GM21515 (cell line): ENCODE data around the gene CAMKV.
"Not testable (repeated sequence)": the region's sequence is repeated elsewhere in the genome, so short reads cannot be mapped to it uniquely, and the experiment has no call there.

ENCODE experiments used
- ATAC-seq: cut with Tn5 transposase; IDR thresholded peaks from one replicate; pipeline ENCODE4 v1.9.1; 2021; ENCODE audit not compliant: unreplicated experiment

The CAMKV gene

DNA sequence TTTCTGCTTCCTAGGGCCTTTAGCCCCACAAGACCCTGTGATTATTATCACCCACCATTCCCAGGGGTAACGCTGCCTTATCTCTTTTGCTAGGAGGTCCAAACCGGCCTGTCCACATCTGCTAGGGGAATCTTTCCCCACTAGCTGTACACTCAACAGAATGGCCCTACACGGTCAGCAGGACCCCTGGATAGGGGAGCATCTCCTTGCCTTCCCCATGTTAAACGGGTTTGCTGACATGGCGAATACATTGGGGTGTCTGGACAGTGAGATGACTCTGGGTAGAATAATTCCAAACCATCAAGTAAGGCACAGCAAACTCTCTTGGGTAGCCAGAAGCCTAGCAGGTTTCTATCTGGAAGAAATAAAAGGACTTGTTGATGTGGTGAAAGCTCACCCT, 14.0 kb downstream of the CAMKV start:
- ATAC-seq, result no peak

DNA sequence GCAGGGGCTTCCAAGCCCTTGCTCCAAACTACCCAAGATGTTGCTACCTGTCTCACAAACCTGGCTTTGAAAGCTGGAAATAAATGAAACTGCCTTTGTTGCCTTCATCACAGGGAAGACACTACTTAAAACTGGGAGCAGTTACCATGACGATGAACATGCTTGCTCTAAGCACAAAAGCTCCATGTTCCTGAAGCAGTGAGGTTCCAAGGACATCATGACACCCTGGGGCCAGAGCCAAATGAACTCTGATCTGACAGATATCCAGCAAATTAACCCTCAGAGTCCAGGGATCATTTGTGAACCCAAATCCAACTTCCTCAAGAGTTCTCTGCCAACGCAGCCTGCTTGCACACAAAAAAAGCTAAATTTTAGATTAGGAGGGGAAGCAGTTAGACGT, 24.0 kb downstream of the CAMKV start:
- no peak for ATAC-seq

- ATAC-seq, result no peak
Observed at GRCh38 chr3:49844464-49845183, 25.1 kb downstream of the CAMKV start.

DNA sequence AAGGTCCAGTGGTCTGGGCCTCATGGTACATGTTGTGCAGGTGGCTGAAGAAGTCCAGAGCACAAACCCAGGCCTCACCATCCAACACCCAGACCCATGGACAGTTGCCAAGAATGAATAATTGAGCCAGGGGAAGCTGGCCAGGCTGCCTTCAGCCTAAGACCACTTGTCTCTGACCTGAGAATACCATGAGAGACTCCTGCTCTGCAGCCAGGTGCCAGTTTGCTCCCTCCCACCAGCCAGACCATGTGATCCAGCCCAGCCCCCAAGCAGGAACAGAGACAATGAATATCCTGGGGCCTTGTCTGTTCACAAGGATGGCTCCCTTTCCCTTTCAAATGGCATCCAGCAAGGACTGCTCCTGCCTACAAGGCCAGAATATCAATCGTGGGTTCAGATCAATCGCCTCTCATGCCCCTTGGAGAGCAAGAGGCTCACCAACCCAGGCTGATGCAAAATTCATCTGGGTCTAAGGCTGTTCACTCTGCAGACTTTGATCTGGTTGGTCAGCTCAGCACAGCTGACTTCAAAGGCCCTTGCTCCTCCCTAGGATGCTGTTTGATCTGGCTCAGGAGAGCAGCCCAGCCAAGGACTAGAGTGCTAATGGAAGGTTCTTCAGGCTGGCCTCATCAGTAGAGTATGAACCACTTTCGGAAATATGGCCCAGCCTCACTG, 26.7 kb downstream of the CAMKV start:
- no peak for ATAC-seq

GRCh38 chr3:49841806-49842205, 27.9 kb downstream of the CAMKV start:
- no peak for ATAC-seq

- ATAC-seq, result no peak
Observed at GRCh38 chr3:49841126-49841696, 28.5 kb downstream of the CAMKV start.

- ATAC-seq, result no peak
Observed at GRCh38 chr3:49840388-49840787, 29.3 kb downstream of the CAMKV start.

DNA sequence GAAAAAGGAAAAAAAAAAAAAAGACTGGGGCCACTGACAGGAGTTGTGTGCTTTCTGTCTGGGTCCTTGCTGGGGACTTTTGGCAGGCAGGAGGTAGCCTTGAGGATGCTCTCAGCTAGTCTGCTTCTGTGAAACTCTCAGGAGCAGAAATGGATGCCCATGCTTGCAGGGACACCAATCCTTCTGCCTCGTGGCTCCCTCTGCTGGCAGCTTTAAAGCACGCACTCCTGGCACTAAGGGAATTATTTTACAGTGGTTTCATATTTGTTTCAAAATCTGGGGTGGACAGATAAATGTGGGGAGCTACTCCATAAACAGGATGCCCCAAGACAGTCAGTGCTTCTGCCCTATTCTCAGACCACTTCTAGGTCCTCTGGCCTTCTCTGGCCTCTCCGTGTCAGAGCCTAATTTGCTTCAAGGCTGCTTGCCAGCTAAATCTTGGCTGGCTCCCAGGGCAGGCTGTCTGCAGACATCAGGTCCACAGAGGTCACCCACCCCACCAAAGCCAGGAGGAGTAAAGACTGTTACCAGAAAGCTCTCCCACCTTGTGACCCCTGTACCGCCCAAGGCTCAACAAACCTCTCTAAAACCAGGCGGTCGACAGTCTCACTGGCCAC, 30.4 kb downstream of the CAMKV start:
- ATAC-seq, result no peak

- no peak for ATAC-seq
Observed at GRCh38 chr3:49831341-49831740, 38.4 kb downstream of the CAMKV start.

DNA sequence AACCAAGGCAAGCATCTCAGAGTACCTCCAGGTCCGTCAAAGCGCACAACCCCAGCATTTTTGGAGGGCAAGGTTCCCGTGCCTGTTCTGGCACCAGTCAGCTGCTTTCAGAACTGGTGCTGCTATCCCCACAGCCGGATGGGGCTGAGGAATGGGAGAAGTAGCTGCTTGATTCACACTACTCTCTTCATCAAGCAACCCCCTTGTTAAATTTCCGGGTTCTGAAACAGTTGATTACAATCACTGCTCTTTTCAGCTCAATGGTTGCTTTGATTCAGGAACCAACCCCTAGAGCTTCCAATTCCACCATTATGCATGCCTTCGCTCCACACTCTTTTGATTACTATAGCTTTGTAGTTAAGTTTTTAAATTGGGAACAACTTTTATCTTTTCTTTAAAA, 43.7 kb downstream of the CAMKV start:
- ATAC-seq, result no peak

DNA sequence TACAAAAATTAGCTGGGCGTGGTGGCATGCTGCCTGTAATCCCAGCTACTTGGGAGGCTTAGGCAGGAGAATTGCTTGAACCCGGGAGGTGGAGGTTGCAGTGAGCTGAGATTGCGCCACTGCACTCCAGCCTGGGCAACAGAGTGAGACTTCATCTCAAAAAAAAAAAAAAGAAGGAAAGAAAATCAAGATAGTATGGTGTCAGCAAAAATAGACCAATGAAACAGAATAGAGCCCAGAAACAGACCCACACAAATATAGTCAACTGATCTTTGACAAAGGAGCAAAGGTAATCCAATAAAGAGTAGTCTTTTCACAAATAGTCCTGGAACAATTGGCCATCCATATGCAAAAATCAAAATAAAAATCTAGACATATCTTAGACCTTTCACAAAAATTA, 46.6 kb downstream of the CAMKV start:
- not testable (repeated sequence) for ATAC-seq

DNA sequence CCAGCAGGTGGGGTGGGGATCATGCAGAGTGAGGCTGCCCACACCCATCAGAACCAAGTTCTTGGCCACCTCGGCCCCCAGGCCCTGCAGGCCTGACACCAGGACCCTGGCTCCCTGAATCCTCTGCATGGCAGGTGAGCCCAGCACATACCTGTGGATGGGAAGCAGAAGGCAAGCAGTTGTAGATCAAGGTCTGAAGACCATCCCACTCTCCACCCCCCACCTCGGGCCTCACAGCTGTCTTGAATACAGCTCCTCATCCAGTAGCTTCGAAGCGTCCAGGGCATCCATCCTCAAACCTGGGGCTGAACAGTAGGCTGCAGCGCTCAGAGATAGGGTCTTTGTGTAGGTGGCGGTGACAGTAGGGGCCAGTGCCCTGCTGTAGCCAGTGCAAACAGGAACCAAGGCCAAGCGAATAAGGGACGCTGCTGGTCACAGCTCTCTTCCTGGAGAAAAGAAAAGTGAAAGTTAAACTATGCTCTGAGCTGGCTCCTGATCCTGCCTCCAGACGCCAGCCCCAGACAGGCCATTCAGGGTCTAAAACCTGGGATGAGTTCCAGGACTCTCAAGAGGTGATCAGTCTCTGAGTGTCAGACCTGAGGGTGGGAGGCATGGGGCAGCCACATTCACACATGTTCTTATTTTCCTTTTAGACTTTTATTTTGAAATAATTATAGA, 56.1 kb downstream of the CAMKV start, which contains the start of gene UBA7:
Gene UBA7 (minus strand): TSS at position 457 of the 678 bp plus-strand sequence. CDS start 166 bp downstream, at position 291.
- ATAC-seq, result no peak

- no peak for ATAC-seq
Observed at GRCh38 chr3:49812916-49813496, 56.7 kb downstream of the CAMKV start.
